Muscle layer of duodenum (tissue), 2 donors: ENCODE measurements around the gene WDR91.

ENCODE experiments used
- H3K27ac ChIP-seq: one replicate; pipeline ENCODE4 v1.7.0; 2013; ENCODE audit warnings: mild to moderate bottlenecking, low read length
- H3K27me3 ChIP-seq: one replicate; pipeline ENCODE4 v1.7.0; 2013; ENCODE audit warnings: low read depth, mild to moderate bottlenecking, control low read depth, low read length
- H3K36me3 ChIP-seq, 2 donors: one replicate each; pipeline ENCODE4 v1.7.0; 2013; ENCODE audit warnings: low read length in 2 of 2, control low read depth in 1 of 2, mild to moderate bottlenecking in 1 of 2; ENCODE audit not compliant: insufficient read depth in 2 of 2, control insufficient read depth in 1 of 2
- H3K4me1 ChIP-seq, 2 donors: one replicate each; pipeline ENCODE4 v1.7.0; 2013; ENCODE audit warnings: low read length in 2 of 2, mild to moderate bottlenecking in 2 of 2, control low read depth in 1 of 2, moderate library complexity in 1 of 2; ENCODE audit not compliant: insufficient read depth in 2 of 2, control insufficient read depth in 1 of 2
- H3K4me3 ChIP-seq, 2 donors: one replicate each; pipeline ENCODE4 v1.7.0; 2013; ENCODE audit warnings: low read length in 2 of 2, low read depth in 1 of 2, mild to moderate bottlenecking in 1 of 2
- H3K9me3 ChIP-seq, 2 donors: one replicate each; pipeline ENCODE4 v1.7.0; 2013; ENCODE audit warnings: low read length in 2 of 2, control low read depth in 1 of 2, mild to moderate bottlenecking in 1 of 2; ENCODE audit not compliant: control insufficient read depth in 1 of 2
- donor health status: healthy.

WDR91 gene

GRCh38 chr7:135195156-135195555 is 16.2 kb downstream of the WDR91 start:
- Histone ChIP-seq H3K9me3 (no peaks in the 10 kb centered on the region), H3K4me3 (no peak overlapping the region), H3K27ac (no peak overlapping the region), H3K27me3 (no peaks in the 10 kb centered on the region), H3K4me1 (no peaks in the 10 kb centered on the region), H3K36me3 (peaks cover 35 to 69% of the 10 kb centered on the region in 2 donors)

- Histone ChIP-seq H3K27ac (no peak overlapping the region), H3K36me3 (peaks cover 33 to 65% of the 10 kb centered on the region in 2 donors)
These were observed 16.7 kb downstream of the WDR91 start for GRCh38 chr7:135194494-135195095.

DNA sequence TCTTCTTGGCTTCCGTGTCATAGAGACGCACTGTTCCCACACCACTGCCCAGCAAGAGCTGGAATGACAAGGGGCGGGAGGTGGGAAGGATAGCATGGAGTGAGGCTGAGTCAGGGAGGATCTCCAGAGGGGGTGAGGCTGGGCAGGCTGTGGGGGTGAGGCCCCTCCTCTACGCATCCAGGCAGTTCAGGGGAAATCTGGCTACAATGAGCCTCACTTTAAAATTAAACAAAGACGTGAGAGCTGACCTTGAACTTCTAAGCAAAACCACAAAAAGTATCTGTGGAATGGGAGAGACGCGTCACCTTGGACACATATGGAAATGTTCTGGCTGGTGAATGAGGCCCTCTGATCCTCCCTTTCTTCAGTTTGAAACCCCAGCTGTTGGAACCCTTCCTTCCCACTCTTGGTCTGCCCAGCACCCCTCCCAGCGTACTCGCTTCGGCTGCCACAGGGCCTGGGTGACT is 17.7 kb downstream of the WDR91 start:
- Histone ChIP-seq H3K4me1 (no peaks in the 10 kb centered on the region), H3K4me3 (no peak overlapping the region), H3K27me3 (no peaks in the 10 kb centered on the region), H3K9me3 (no peaks in the 10 kb centered on the region), H3K36me3 (peaks cover 33 to 71% of the 10 kb centered on the region in 2 donors), H3K27ac (no peak overlapping the region)

More at GRCh38 chr7:135194494-135195095, 16.7 kb downstream of the WDR91 start:
- Histone ChIP-seq H3K4me3 (no peak overlapping the region), H3K9me3 (no peaks in the 10 kb centered on the region), H3K4me1 (no peaks in the 10 kb centered on the region), H3K27me3 (no peaks in the 10 kb centered on the region)

DNA sequence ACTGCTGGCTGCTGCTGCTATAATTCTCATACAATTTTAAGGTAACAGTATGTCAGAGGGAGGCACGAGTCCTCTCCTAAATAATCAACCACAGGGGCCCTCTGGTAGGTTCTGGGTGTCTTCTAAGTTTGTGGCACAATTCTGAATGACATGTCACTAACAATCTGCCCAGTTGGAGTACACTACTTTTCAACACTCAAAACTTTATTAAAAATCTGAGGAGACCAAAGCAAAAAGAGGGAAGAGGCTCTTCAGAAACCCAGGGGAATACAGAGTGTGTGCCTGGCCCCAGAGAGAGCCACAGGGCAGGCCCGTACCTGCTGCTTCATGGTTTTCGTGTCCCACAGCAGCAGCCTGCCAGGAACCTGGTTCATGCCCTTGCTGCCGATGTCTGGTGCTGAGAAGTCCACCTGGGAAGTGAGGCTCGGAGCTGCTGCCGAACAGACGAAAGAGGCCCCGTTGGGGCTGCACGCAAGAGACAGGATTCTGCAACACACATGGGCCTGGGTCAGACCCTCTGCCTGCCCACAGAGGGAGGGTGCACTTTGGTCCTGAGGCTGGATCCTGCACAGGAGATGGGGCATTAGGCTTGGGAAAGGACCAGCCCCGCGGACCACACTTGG is 18.3 kb downstream of the WDR91 start:
- Histone ChIP-seq H3K36me3 (peaks cover 33 to 74% of the 10 kb centered on the region in 2 donors), H3K27ac (no peak overlapping the region)

DNA sequence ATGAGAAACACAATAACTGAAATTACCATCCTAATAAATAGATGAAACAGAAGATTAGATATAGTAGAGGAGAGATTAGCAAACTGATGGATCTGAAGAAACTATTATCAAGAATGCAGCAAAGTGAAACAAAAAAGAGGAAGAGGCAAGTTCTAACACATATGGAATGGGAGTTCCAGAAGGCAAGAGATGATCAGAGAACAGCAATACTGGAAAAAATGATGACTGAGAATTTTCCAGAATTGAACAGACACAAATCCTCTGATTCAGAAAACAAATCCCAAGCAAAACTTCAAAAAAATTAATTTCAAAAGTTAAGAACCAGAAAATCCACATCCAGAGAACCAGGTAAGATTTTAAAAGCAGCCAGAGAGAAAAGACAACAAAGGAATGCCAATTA is 20.6 kb downstream of the WDR91 start:
- Histone ChIP-seq H3K4me1 (no peaks in the 10 kb centered on the region), H3K27ac (no peak overlapping the region), H3K9me3 (no peaks in the 10 kb centered on the region), H3K27me3 (no peaks in the 10 kb centered on the region), H3K36me3 (peaks cover 32 to 74% of the 10 kb centered on the region in 2 donors), H3K4me3 (no peak overlapping the region)

More for the DNA sequence above, 18.3 kb downstream of the WDR91 start:
- H3K9me3 ChIP-seq, result no peaks in the 10 kb centered on the region
- no peaks in the 10 kb centered on the region for H3K4me1 ChIP-seq
- H3K27me3 ChIP-seq, result no peaks in the 10 kb centered on the region
- no peak overlapping the region for H3K4me3 ChIP-seq

GRCh38 chr7:135189961-135190360 is 21.4 kb downstream of the WDR91 start:
- Histone ChIP-seq H3K4me3 (no peak overlapping the region), H3K9me3 (no peaks in the 10 kb centered on the region), H3K4me1 (no peaks in the 10 kb centered on the region), H3K36me3 (peaks cover 38 to 76% of the 10 kb centered on the region in 2 donors), H3K27me3 (no peaks in the 10 kb centered on the region), H3K27ac (no peak overlapping the region)

DNA sequence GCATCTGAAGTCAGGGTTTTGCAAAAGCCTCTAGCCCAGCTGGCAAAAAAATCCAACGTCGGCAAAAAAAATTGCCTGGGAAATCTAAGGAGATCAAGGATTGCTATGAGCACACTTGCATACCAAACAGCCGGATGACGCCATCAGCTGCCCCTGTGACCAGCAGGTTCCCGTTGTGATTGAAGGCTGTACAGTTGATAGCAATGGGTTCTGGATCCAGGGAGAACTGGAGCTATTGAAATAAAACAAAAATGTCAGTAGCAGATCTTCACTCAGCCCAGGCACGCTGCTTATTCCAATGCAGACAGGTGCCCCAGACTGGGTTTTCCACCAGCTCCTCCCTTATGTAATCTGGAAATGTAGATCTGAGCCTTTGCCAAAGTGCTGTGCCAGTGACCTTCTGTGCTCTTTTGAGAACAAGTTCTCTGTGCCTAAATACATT is 22.1 kb downstream of the WDR91 start:
- H3K4me3 ChIP-seq, result no peak overlapping the region
- H3K27ac ChIP-seq, result no peak overlapping the region
- peaks cover 38 to 75% of the 10 kb centered on the region in 2 donors for H3K36me3 ChIP-seq
- H3K4me1 ChIP-seq, result no peaks in the 10 kb centered on the region
- no peaks in the 10 kb centered on the region for H3K27me3 ChIP-seq
- H3K9me3 ChIP-seq, result no peaks in the 10 kb centered on the region

DNA sequence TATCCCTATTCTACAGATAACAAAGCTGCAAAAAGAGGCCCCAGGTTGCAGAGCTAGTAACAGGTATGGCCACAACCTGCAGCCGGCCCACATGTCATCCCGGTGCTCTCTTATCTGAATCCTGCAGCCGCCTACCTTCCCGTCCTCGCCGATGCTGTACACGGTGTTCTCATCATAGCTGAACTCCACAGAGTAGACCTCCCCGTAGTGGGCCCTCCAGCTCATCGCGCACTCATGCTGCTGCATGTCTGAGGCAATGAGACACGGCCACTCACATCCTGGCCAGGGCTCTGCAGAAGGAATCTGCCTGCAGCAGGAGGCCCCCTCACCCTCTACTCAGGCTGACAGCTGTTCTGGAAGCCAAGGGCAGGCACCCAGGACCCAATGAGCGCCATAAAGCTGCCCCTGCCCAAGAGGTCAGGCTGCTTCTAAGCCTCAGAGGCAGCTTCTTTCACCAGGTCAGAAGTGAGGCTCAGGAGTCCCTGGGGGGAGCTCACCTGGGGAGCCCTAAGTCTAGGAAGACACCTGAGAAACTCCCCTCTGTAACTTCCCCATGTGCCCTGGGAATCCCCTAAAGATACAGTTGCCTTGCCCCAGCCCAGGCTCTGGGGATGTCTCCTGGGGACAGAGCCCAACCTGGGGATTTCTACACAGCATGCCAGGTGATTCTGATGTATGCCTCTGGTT is 22.9 kb downstream of the WDR91 start:
- no peaks in the 10 kb centered on the region for H3K9me3 ChIP-seq
- no peak overlapping the region for H3K27ac ChIP-seq
- H3K36me3 ChIP-seq, result peaks cover 40 to 75% of the 10 kb centered on the region in 2 donors
- H3K27me3 ChIP-seq, result no peaks in the 10 kb centered on the region
- no peak overlapping the region for H3K4me3 ChIP-seq
- no peaks in the 10 kb centered on the region for H3K4me1 ChIP-seq

- no peaks in the 10 kb centered on the region for H3K4me1 ChIP-seq
- peaks cover 4 to 7% of the 10 kb centered on the region in 2 donors for H3K9me3 ChIP-seq
- no peak overlapping the region for H3K27ac ChIP-seq
- peaks cover 42 to 75% of the 10 kb centered on the region in 2 donors for H3K36me3 ChIP-seq
- H3K27me3 ChIP-seq, result no peaks in the 10 kb centered on the region
- H3K4me3 ChIP-seq, result no peak overlapping the region
These were observed 24.5 kb downstream of the WDR91 start for GRCh38 chr7:135186841-135187253.

DNA sequence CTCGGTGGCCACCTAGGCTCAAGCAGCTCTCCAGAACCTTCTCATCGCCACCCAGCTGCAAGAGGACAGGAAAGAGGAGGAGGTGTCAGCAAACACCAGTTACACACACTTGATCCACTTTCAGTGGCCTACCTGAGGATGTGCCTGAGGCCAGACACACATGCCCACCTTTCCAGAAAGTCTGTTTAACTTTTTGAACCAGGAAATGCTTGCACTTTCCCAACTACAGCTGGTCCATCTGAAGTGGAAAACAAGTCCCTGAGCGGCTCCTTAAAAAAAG is 25.1 kb downstream of the WDR91 start:
- no peak overlapping the region for H3K4me3 ChIP-seq
- H3K9me3 ChIP-seq, result peaks cover 9 to 13% of the 10 kb centered on the region in 2 donors
- no peak overlapping the region for H3K27ac ChIP-seq

GRCh38 chr7:135185471-135186260 is 25.7 kb downstream of the WDR91 start:
- Histone ChIP-seq H3K27ac (no peak overlapping the region), H3K4me1 (no peaks in the 10 kb centered on the region), H3K27me3 (no peaks in the 10 kb centered on the region), H3K36me3 (peaks cover 42 to 87% of the 10 kb centered on the region in 2 donors), H3K4me3 (no peak overlapping the region), H3K9me3 (peaks cover 14 to 18% of the 10 kb centered on the region in 2 donors)

More for the DNA sequence above, 25.1 kb downstream of the WDR91 start:
- Histone ChIP-seq H3K36me3 (peaks cover 42 to 82% of the 10 kb centered on the region in 2 donors), H3K27me3 (no peaks in the 10 kb centered on the region), H3K4me1 (no peaks in the 10 kb centered on the region)
